A549 (cell line): ENCODE measurements around the gene TNFAIP2. TPM values are rescaled to one million over a fixed set of nuclear protein-coding genes. Genes with fewer than 3 reads are reported as not detected.

Source experiments
- ATAC-seq, 2 experiments: fragments of 200-7000 bp in 1 of 2; fragments of >200 bp in 1 of 2; cut with Nextera tagmentation in 1 of 2; cut with Tn5 transposase in 1 of 2; 3 replicates each; pipeline versions ENCODE4 v1.8.0 to v1.9.1; 2018 to 2020; ENCODE audit warnings: mild to moderate bottlenecking in 1 of 2, moderate library complexity in 1 of 2
- CTCF ChIA-PET: fragments of 300-600 bp; sonication (Branson Sonifier 250); formaldehyde crosslinking; extraction: SDS; loops from one replicate; lab custom pipeline; 2021; ENCODE audit warnings: antibody characterized with exemption, inconsistent platforms; lab: Yijun Ruan, JAX
- POLR2A ChIA-PET: fragments of 350-600 bp; formaldehyde crosslinking; extraction: SDS; loops from one replicate; lab custom pipeline; 2021; ENCODE audit warnings: antibody characterized with exemption, inconsistent platforms; lab: Yijun Ruan, JAX
- DNase-seq, 2 experiments: peaks; one replicate each; pipeline versions ENCODE4 v3.0.0 to v3.0.0-alpha.2; 2011 to 2016; ENCODE audit warnings: low read depth in 1 of 2, low spot score in 1 of 2
- FAIRE-seq: peaks from 2 replicates; lab custom pipeline; 2011; peaks lifted over from hg19 to GRCh38; lab: Jason Lieb, UNC
- H3K27ac ChIP-seq, 2 experiments: fragments of >200 bp; sonication (Bioruptor Twin); formaldehyde crosslinking; 3 replicates each; pipeline ENCODE4 v1.5.1; 2016 to 2017
- H3K4me1 ChIP-seq: fragments of >200 bp; sonication (Bioruptor Twin); formaldehyde crosslinking; 3 replicates; pipeline ENCODE4 v1.6.1; 2016
- H3K4me2 ChIP-seq: fragments of >200 bp; sonication (Bioruptor Twin); formaldehyde crosslinking; 3 replicates; pipeline ENCODE4 v1.6.1; 2016
- H3K4me3 ChIP-seq: fragments of >200 bp; sonication (Bioruptor Twin); formaldehyde crosslinking; 3 replicates; pipeline ENCODE4 v1.5.1; 2016
- H3K9me3 ChIP-seq: fragments of >200 bp; sonication (Bioruptor Twin); formaldehyde crosslinking; 3 replicates; pipeline ENCODE4 v1.6.1; 2016
- CBX8 ChIP-seq: fragments of 200-600 bp; sonication (generic); IDR thresholded peaks from 2 replicates; pipeline ENCODE4 v1.6.1; 2016
- ESRRA ChIP-seq: fragments of 150-350 bp; IDR thresholded peaks from 2 replicates; pipeline ENCODE4 v1.6.1; 2014; ENCODE audit warnings: mild to moderate bottlenecking, low read length, borderline replicate concordance
- FOSB ChIP-seq: fragments of 250-450 bp; sonication (Bioruptor Pico); IDR thresholded peaks from 2 replicates; pipeline ENCODE4 v1.5.0; 2020; ENCODE audit warnings: mild to moderate bottlenecking, moderate library complexity
- HOXA7 ChIP-seq: fragments of 250-450 bp; sonication (Bioruptor Pico); IDR thresholded peaks from 2 replicates; pipeline ENCODE4 v1.5.0; 2020; ENCODE audit warnings: mild to moderate bottlenecking, moderate library complexity
- JUN ChIP-seq, 2 experiments: fragments of >200 bp; sonication (Bioruptor Twin); formaldehyde crosslinking; IDR thresholded peaks; 2 replicates in 1 of 2; 3 replicates in 1 of 2; pipeline ENCODE4 v1.6.1; 2016 to 2017
- JUNB ChIP-seq: fragments of >200 bp; sonication (Bioruptor Twin); formaldehyde crosslinking; IDR thresholded peaks from 2 replicates; pipeline ENCODE4 v1.6.1; 2016
- MAFK ChIP-seq: fragments of 450-650 bp; IDR thresholded peaks from 2 replicates; pipeline ENCODE4 v1.6.1; 2014; ENCODE audit not compliant: partially characterized antibody
- RFX5 ChIP-seq: fragments of 450-650 bp; IDR thresholded peaks from 2 replicates; pipeline ENCODE4 v1.7.1; 2014; ENCODE audit warnings: antibody characterized with exemption, mild to moderate bottlenecking, moderate library complexity
- RNF2 ChIP-seq: fragments of 200-600 bp; sonication (generic); IDR thresholded peaks from 2 replicates; pipeline ENCODE4 v1.6.1; 2016; ENCODE audit warnings: low read depth, mild to moderate bottlenecking, antibody characterized with exemption, moderate library complexity, borderline replicate concordance
- SMC3 ChIP-seq: fragments of >200 bp; sonication (Bioruptor Twin); formaldehyde crosslinking; IDR thresholded peaks from 3 replicates; pipeline ENCODE4 v1.6.1; 2018; ENCODE audit warnings: inconsistent platforms
- TFCP2L1 ChIP-seq: fragments of 250-450 bp; sonication (Bioruptor Pico); IDR thresholded peaks from 2 replicates; pipeline ENCODE4 v1.5.0; 2021; ENCODE audit warnings: mild to moderate bottlenecking
- ZC3H11A ChIP-seq: fragments of 450-650 bp; IDR thresholded peaks from 2 replicates; pipeline ENCODE4 v1.6.1; 2014; ENCODE audit warnings: antibody characterized with exemption, mild to moderate bottlenecking
- ZSCAN20 ChIP-seq: fragments of 250-450 bp; sonication (Bioruptor Pico); IDR thresholded peaks from 2 replicates; pipeline ENCODE4 v1.8.0; 2022; ENCODE audit warnings: mild to moderate bottlenecking, moderate library complexity
- WGBS: methylation state at CpG from one replicate; pipeline ENCODE4 v1.1.6; 2017; ENCODE audit errors: missing lambda C conversion rate; 5-methylcytosine and 5-hydroxymethylcytosine counted together
- polyA plus RNA-seq, 4 experiments: library from polyadenylated mRNA; depleted of rRNA in 3 of 4; stranded (reverse); fragments of >200 nt; fragmentation: RNase III in 1 of 4; extraction: RNeasy Plus Mini Kit Qiagen cat#74134 plus additional on column Dnase treatment in 1 of 4; gene quantifications; 2 replicates in 3 of 4; 3 replicates in 1 of 4; pipeline ENCODE4 v1.2.3, GENCODE V29; 2011 to 2017
- TF ChIP-seq, protein P1 (sequence below): fragments of >200 bp; sonication (Bioruptor Twin); formaldehyde crosslinking; IDR thresholded peaks from 3 replicates; pipeline ENCODE4 v1.6.1; 2016
- TF ChIP-seq, protein P2 (sequence below): IDR thresholded peaks from 2 replicates; pipeline ENCODE4 v1.6.1; 2012
- TF ChIP-seq, protein P3 (sequence below): fragments of >200 bp; sonication (Bioruptor Twin); formaldehyde crosslinking; IDR thresholded peaks from 2 replicates; pipeline ENCODE4 v1.6.1; 2016

The TNFAIP2 gene
- polyA plus RNA-seq, 2 of the 4 experiments (the other 2 are of a cell fraction) = 222 to 254 TPM

DNA sequence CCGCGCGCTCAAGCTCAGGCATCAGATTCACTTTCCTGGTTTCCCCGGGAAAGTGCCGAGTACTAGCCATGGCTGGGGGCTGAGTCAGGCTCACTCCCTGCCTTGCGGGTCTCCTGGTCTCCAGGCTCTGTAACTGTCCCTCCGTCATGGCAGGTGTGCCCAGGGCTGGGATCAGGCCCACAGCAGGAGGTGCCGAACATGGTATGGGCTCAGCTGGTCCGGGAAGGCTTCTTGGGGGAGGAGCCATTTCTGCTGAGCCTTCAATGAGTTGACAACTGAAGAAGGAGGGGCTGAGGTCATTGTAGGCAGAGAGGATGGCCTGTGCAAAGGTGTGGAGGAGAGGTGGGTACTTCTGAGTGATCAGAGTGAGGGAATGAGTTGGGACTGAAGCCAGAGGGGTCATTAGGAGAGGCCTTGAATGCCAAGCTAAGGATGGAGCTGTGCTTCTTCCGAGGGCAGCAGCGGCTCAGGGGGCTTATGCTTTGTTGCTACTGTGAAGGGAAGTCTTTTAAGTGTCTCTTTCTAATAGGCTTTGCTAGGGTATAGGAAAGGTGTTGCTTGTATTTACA is 28.0 kb upstream of the TNFAIP2 start (continued):
- no peak for TF ChIP-seq RFX5
- no peak for TF ChIP-seq ESRRA
- no peak for TF ChIP-seq RNF2
- no peak for TF ChIP-seq TFCP2L1 (CRISPR knock-in tag)
- no peak for TF ChIP-seq MAFK
- TF ChIP-seq FOSB = no peak
- no peak for TF ChIP-seq ZSCAN20 (CRISPR knock-in tag)

DNA sequence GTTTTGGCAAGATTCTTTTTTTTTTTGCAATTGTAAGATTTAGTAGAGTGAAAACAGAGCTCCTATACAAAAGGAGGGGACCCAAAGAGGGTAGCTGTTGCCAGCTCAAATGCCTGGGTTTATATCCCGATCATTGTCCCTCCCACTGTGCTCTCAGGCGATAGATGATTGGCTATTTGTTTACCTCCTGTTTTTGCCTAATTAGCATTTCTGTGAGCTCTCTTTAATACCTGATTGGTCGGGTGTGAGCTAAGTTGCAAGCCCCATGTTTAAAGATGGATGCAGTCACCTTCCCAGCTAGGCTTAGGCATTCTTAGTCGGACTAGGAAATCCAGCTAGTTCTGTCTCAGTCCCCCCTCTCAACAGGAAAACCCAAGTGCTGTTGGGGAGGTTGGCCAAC is 26.9 kb upstream of the TNFAIP2 start:
- TF ChIP-seq, protein P1, sequence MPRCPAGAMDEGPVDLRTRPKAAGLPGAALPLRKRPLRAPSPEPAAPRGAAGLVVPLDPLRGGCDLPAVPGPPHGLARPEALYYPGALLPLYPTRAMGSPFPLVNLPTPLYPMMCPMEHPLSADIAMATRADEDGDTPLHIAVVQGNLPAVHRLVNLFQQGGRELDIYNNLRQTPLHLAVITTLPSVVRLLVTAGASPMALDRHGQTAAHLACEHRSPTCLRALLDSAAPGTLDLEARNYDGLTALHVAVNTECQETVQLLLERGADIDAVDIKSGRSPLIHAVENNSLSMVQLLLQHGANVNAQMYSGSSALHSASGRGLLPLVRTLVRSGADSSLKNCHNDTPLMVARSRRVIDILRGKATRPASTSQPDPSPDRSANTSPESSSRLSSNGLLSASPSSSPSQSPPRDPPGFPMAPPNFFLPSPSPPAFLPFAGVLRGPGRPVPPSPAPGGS = no peak
- TF ChIP-seq MAFK = peak; percentile 76
- CTCF ChIA-PET = interaction anchor here (0.6 to 14.0 kb wide), 9 partner anchors 9 to 403 kb away, joined by 3 to 544 read pairs (median 23); partner anchors contain the start of gene TNFAIP2
- WGBS = 77% methylated on average over 4 of the region's 4 CpGs
- POLR2A ChIA-PET = no interaction called here
- FAIRE-seq = no peak
- H3K9me3 ChIP-seq = no peaks in the 10 kb centered on the region
- no peak for DNase-seq
- no peak overlapping the region for H3K4me3 ChIP-seq
- peak overlapping the region in 1 of 2 experiments; percentile 94; a peak in 2 of 6 replicates for H3K27ac ChIP-seq
- ATAC-seq = no peak
- H3K4me1 ChIP-seq = peaks cover 49% of the 10 kb centered on the region
- no peak overlapping the region for H3K4me2 ChIP-seq

DNA sequence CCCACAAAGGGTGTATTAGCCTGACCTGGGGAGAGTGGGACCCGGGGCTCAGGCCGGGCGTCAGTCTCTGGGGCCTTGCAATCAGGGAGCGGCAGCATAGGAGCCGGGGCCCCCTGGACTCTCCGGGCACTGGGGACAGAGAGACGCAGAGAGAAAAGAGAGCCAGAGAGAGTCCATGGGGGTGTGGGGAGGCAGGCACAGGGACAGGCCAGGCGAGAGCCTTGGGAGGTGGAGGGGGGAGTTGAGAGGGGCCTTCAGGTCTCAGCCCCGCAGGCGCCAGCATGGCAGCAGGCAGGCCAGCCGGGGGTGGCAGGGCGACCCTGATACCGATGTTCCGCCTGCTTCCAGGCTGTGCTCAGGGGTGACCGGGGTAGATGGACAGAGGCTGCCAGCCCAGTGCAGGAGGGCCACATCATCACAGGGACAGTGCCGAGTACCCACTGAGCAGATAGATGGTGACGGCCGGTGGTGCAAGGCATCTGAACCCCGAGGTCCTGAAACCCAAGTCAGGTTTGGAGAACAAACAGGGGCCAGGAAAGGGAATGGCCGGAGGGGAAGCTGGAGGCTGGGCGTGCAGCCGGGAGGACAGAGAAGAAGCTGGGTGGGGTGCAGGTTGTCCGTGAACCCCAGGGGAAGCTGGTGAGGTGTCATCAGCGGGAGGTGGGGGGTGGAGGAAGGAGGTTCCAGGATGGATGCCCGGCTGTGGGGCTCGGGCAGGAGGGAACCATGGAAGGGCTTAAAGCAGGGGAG is 25.8 kb upstream of the TNFAIP2 start:
- H3K27ac ChIP-seq = peak overlapping the region; percentile 88 to 94; a peak in 4 of 6 replicates
- DNase-seq (no peak), FAIRE-seq (no peak), ATAC-seq (no peak)
- ChIA-PET POLR2A (interaction anchor here (0.5 kb wide), 1 partner anchor 88 kb away, joined by 3 read pairs; no protein-coding TSS in a partner anchor), CTCF (interaction anchor here (0.6 to 14.0 kb wide), 10 partner anchors 8 to 403 kb away, joined by 3 to 544 read pairs (median 48); partner anchors contain the start of gene TNFAIP2)
- H3K9me3 ChIP-seq = no peaks in the 10 kb centered on the region
- no peak for TF ChIP-seq JUNB
- TF ChIP-seq CBX8 = no peak
- no peak for TF ChIP-seq HOXA7 (CRISPR knock-in tag)
- TF ChIP-seq JUN (IDR thresholded peaks at IDR 0.05) = no peak
- no peak for TF ChIP-seq SMC3
- no peak for TF ChIP-seq ZC3H11A
- TF ChIP-seq, protein P2, sequence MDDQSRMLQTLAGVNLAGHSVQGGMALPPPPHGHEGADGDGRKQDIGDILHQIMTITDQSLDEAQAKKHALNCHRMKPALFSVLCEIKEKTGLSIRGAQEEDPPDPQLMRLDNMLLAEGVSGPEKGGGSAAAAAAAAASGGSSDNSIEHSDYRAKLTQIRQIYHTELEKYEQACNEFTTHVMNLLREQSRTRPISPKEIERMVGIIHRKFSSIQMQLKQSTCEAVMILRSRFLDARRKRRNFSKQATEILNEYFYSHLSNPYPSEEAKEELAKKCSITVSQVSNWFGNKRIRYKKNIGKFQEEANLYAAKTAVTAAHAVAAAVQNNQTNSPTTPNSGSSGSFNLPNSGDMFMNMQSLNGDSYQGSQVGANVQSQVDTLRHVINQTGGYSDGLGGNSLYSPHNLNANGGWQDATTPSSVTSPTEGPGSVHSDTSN = no peak
- TF ChIP-seq, protein P3, sequence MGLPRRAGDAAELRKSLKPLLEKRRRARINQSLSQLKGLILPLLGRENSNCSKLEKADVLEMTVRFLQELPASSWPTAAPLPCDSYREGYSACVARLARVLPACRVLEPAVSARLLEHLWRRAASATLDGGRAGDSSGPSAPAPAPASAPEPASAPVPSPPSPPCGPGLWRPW = no peak
- no peak for TF ChIP-seq RNF2
- TF ChIP-seq ESRRA = no peak
- 86% methylated on average over 26 of the region's 26 CpGs for WGBS
- H3K4me3 ChIP-seq = no peak overlapping the region
- H3K4me1 ChIP-seq = peaks cover 46% of the 10 kb centered on the region
- H3K4me2 ChIP-seq = no peak overlapping the region; the same call in 2 of the 3 replicates
